ENCODE results near the gene S100A6.
"Not testable (repeated sequence)": the region's sequence is repeated elsewhere in the genome, so short reads cannot be mapped to it uniquely, and the experiment has no call there.

Gene S100A6

GRCh38 chr1:153578490-153578889, 42.7 kb upstream of the S100A6 start:
- H3K9ac ChIP-seq = no peak overlapping the region
- no peaks in the 10 kb centered on the region for H3K4me1 ChIP-seq
- no peaks in the 10 kb centered on the region for H3K9me3 ChIP-seq (ENCODE audit: control insufficient read depth, low read length)
- H3K36me3 ChIP-seq (ENCODE audit: control insufficient read depth, insufficient read depth, low read length) = no peaks in the 10 kb centered on the region
- H3K27me3 ChIP-seq (ENCODE audit: control insufficient read depth, insufficient read depth, low read length) = no peaks in the 10 kb centered on the region
- H3K4me3 ChIP-seq (ENCODE audit: low read depth, low read length) = no peak overlapping the region
- TF ChIP-seq CTCF (IDR thresholded peaks at IDR 0.05) = no peak
- H2AFZ ChIP-seq = no peak overlapping the region
- no peaks in the 10 kb centered on the region for H3K79me2 ChIP-seq
- H3K27ac ChIP-seq = no peak overlapping the region
- H3K4me2 ChIP-seq (ENCODE audit: low read length) = no peak overlapping the region

GRCh38 chr1:153577624-153578051, 41.8 kb upstream of the S100A6 start:
- Histone ChIP-seq H3K36me3 (ENCODE audit: control insufficient read depth, insufficient read depth, low read length) (no peaks in the 10 kb centered on the region), H3K9ac (no peak overlapping the region), H3K9me3 (ENCODE audit: control insufficient read depth, low read length) (no peaks in the 10 kb centered on the region), H3K27me3 (ENCODE audit: control insufficient read depth, insufficient read depth, low read length) (no peaks in the 10 kb centered on the region), H3K27ac (no peak overlapping the region), H3K4me1 (no peaks in the 10 kb centered on the region), H2AFZ (no peak overlapping the region), H3K4me3 (ENCODE audit: low read depth, low read length) (no peak overlapping the region), H3K79me2 (no peaks in the 10 kb centered on the region), H3K4me2 (ENCODE audit: low read length) (no peak overlapping the region)
- no peak for TF ChIP-seq CTCF (IDR thresholded peaks at IDR 0.05)

DNA sequence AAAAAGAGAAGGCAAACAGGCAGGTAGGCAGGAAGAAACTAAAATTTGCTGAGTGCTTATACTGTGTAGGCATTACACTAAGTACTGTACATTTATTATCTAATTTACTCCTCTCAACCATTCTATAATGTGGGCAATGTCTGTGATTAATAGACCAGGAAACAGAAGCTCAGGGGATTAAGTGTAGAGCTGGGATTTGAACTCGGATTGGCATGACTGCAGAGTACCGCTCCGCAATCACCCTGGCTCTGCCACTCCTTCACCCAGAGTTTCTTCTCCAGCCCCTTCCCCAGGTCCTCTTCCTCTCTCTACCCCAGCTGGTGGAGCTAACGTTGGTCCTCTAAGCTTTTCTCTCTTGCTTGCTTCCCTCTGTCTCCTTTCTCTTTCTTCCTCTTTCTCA, 41.3 kb upstream of the S100A6 start:
- no peak for TF ChIP-seq CTCF (IDR thresholded peaks at IDR 0.05)
- no peak overlapping the region for H3K27ac ChIP-seq
- no peaks in the 10 kb centered on the region for H3K27me3 ChIP-seq (ENCODE audit: control insufficient read depth, insufficient read depth, low read length)

GRCh38 chr1:153575497-153575896, 39.7 kb upstream of the S100A6 start:
- H3K9ac ChIP-seq; H3K27me3 ChIP-seq (ENCODE audit: control insufficient read depth, insufficient read depth, low read length); H2AFZ ChIP-seq; H3K79me2 ChIP-seq; H3K36me3 ChIP-seq (ENCODE audit: control insufficient read depth, insufficient read depth, low read length); H3K4me1 ChIP-seq; H3K4me2 ChIP-seq (ENCODE audit: low read length); H3K9me3 ChIP-seq (ENCODE audit: control insufficient read depth, low read length); H3K27ac ChIP-seq; H3K4me3 ChIP-seq (ENCODE audit: low read depth, low read length): not testable (repeated sequence)

More for the DNA sequence above, 41.3 kb upstream of the S100A6 start:
- Histone ChIP-seq H3K79me2 (no peaks in the 10 kb centered on the region), H3K9me3 (ENCODE audit: control insufficient read depth, low read length) (no peaks in the 10 kb centered on the region), H3K4me3 (ENCODE audit: low read depth, low read length) (no peak overlapping the region), H3K36me3 (ENCODE audit: control insufficient read depth, insufficient read depth, low read length) (no peaks in the 10 kb centered on the region), H3K9ac (no peak overlapping the region), H3K4me2 (ENCODE audit: low read length) (no peak overlapping the region), H2AFZ (no peak overlapping the region), H3K4me1 (no peaks in the 10 kb centered on the region)

DNA sequence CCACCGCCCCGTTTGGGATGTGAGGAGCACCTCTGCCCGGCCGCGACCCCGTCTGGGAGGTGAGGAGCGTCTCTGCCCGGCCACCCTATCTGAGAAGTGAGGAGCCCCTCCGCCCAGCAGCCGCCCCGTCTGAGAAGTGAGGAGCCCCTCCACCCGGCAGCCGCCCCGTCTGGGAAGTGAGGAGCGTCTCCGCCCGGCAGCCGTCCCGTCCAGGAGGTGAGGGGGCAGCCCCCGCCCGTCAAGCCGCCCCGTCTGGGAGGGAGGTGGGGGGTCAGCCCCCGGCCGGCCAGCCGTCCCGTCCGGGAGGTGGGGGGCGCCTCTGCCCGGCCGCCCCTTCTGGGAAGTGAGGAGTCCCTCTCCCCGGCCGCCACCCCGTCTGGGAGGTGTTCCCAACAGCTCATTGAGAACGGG, 39.3 kb upstream of the S100A6 start:
- not testable (repeated sequence) for H3K4me2 ChIP-seq (ENCODE audit: low read length); H3K4me1 ChIP-seq; H3K9me3 ChIP-seq (ENCODE audit: control insufficient read depth, low read length); H3K4me3 ChIP-seq (ENCODE audit: low read depth, low read length); H3K9ac ChIP-seq; H3K79me2 ChIP-seq; H3K36me3 ChIP-seq (ENCODE audit: control insufficient read depth, insufficient read depth, low read length); H3K27ac ChIP-seq; H2AFZ ChIP-seq; H3K27me3 ChIP-seq (ENCODE audit: control insufficient read depth, insufficient read depth, low read length)

DNA sequence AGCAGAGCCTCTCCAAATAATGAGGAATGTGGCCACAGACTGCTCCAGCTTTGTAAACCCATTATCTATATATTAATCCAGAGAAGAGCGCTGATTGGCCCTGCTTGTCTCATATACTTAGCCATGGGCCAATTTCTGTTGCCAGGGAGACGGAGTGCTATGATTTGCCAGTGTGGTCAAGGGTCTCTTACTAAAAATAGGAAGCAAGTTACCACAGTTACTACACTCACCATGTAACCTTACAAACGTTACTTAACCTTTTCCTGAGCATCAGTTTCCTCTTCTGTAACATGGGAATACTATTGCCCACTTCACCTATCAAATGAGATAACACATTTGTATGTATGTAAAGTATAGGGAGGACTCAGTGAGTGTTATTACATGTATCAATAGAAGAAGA, 37.6 kb upstream of the S100A6 start:
- Histone ChIP-seq H3K9me3 (ENCODE audit: control insufficient read depth, low read length) (no peaks in the 10 kb centered on the region), H2AFZ (no peak overlapping the region), H3K9ac (no peak overlapping the region), H3K27me3 (ENCODE audit: control insufficient read depth, insufficient read depth, low read length) (no peaks in the 10 kb centered on the region), H3K79me2 (no peaks in the 10 kb centered on the region), H3K4me2 (ENCODE audit: low read length) (no peak overlapping the region), H3K4me1 (no peaks in the 10 kb centered on the region), H3K36me3 (ENCODE audit: control insufficient read depth, insufficient read depth, low read length) (no peaks in the 10 kb centered on the region), H3K4me3 (ENCODE audit: low read depth, low read length) (no peak overlapping the region), H3K27ac (no peak overlapping the region)
- TF ChIP-seq CTCF (IDR thresholded peaks at IDR 0.05) = no peak
